Stimulated activated CD4-positive, alpha-beta T cell treated with anti-CD3 and anti-CD28 coated beads, Interleukin-4, amount 100 ng/mL, for 1 hour (primary cell): ENCODE measurements around the gene MAGEF1.

Experiments used
- DNase-seq: peaks from one replicate; pipeline ENCODE4 v3.0.0-alpha.2; 2020

Gene MAGEF1, protein sequence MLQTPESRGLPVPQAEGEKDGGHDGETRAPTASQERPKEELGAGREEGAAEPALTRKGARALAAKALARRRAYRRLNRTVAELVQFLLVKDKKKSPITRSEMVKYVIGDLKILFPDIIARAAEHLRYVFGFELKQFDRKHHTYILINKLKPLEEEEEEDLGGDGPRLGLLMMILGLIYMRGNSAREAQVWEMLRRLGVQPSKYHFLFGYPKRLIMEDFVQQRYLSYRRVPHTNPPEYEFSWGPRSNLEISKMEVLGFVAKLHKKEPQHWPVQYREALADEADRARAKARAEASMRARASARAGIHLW

GRCh38 chr3:184711493-184712247 lies at the start of gene MAGEF1:
Gene MAGEF1, minus strand, starts transcription at chr3:184712064. Its CDS starts 243 bp downstream, at chr3:184711821.
- peak; percentile 77 for DNase-seq

GRCh38 chr3:184761075-184761841 lies 49.4 kb upstream of the MAGEF1 start:
- DNase-seq: no peak

- DNase-seq: no peak
Measured at GRCh38 chr3:184760337-184761074, 48.6 kb upstream of the MAGEF1 start.

DNA sequence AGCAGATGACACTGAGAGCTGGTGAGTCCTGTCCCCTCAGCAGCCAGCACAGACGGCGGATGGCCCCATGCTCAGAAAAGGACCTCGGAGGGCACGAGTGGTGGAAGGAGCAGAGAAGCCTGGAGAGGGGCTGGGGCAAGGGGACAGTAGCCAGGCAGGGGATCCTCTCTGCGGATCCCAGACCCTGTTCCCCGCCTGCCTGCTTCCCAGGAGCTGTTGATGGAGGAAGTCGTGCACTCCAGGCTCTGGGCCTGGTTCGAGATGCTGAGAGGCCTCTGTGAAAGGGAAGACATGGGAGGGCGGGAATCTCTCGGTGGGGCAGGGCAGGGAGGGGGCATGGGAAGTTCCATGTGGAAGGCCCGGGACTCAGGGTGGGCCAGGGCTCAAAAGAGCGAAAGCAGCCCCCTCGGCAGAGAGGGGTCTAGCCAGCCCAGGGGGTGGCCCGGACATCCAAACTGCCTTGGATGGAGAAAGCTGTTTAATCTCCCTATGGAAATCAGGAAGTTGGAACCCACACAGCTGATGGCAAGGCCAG lies 47.9 kb upstream of the MAGEF1 start:
- DNase-seq: no peak

DNA sequence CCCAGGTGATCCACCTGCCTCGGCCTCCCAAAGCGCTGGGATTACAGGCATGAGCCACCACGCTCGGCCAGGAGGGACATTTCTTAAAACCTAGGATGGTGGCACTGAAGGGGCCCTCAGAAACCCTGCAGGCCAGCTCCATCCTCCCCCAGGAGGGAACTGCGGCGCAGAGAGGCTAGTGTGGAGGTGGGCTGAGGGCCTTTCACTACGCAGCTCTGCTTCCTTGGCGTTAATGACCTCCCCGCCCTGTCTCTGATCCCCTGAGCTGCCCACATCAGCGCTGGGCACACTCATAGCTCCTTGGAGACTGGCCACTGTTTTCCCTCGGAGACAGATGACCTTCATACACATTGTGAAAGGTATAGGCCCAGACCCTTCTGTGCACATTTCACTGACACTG lies 46.2 kb upstream of the MAGEF1 start:
- no peak for DNase-seq

- no peak for DNase-seq
Measured at GRCh38 chr3:184757022-184757651, 45.3 kb upstream of the MAGEF1 start.

DNA sequence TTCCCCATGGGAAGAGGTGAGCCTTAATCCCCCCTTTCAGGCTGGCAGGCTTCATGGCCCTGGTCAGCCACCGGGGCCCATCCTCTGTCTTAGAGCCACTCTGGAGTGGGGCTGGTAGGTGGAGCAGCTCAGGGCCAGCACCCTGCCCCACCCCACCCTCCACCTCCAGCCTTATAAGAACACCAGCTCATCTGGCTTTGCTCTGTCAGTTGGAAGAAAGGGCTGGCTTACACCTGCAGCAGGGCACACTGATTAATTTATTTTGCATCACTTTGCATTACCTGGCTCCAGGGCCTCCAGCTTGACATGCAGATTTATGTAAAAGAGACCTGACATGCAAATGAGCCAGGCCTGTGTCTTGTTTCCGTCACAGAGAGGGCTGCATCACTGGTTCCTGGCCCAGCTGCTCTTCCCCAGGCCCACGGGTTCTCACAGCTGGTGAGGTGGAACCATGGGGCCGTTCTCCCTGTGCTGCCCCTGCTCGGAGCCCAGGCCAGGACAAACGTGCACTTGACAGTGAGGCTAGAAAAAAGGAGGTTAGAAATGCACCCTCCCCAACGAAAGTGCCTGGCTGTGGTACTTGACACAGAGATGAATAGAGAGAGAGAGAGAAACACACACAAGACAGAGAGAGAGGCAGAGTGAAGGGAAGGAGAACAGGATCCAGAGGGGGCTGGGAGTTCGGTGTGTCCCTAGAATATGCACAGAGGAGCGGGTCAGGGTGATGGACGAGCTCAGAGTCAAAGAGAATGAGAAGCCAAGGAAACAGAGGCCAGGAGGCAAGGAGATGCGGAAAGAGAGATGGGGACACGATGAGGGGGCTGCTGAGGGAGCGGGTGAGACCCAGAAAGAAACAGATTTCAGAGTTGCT lies 44.5 kb upstream of the MAGEF1 start:
- DNase-seq: no peak

DNA sequence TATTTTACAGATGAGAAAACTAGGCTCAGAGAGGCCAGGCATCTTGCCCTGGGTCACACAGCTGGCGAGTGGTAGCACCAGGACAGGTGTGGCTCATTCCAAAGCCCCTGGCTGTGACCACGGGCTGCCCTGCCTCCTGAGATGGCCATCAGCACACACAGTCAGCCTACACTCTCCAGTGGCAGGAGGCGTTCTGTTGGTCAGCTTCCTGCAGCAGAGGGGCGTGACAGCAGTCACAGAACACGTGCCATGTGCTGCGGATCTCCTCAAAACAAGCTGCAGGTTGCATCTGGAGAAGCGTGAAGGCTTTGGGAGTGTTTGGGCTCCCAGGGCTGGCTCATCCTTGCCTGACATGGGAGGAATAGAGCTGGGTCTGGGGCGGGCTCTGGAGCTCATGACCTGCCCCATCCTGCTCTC lies 43.5 kb upstream of the MAGEF1 start:
- DNase-seq: no peak

DNA sequence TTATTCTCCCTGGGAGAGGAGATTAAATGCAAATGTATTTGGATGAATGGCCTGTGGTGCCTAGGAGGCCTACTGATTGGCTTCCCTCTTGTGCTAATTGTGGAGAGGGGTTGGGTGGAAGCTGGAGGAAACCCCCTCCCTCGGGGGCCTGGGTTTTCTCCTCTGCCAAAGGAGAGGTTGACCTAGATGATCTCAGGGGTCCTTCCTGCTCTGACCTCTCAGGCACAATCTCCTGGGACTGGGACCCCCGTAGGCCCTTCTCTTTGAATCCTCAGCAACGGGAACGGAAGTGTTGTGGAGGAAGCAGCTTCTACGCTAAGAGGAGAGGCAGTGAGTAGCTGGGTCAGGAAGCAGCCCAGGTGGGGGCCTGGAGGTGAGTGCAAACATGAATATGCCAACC lies 40.5 kb upstream of the MAGEF1 start:
- no peak for DNase-seq

GRCh38 chr3:184751204-184752040 lies 39.6 kb upstream of the MAGEF1 start:
- DNase-seq: no peak

- no peak for DNase-seq
Measured at GRCh38 chr3:184750349-184751083, 38.7 kb upstream of the MAGEF1 start.

GRCh38 chr3:184749168-184749744 lies 37.4 kb upstream of the MAGEF1 start:
- DNase-seq: no peak

DNA sequence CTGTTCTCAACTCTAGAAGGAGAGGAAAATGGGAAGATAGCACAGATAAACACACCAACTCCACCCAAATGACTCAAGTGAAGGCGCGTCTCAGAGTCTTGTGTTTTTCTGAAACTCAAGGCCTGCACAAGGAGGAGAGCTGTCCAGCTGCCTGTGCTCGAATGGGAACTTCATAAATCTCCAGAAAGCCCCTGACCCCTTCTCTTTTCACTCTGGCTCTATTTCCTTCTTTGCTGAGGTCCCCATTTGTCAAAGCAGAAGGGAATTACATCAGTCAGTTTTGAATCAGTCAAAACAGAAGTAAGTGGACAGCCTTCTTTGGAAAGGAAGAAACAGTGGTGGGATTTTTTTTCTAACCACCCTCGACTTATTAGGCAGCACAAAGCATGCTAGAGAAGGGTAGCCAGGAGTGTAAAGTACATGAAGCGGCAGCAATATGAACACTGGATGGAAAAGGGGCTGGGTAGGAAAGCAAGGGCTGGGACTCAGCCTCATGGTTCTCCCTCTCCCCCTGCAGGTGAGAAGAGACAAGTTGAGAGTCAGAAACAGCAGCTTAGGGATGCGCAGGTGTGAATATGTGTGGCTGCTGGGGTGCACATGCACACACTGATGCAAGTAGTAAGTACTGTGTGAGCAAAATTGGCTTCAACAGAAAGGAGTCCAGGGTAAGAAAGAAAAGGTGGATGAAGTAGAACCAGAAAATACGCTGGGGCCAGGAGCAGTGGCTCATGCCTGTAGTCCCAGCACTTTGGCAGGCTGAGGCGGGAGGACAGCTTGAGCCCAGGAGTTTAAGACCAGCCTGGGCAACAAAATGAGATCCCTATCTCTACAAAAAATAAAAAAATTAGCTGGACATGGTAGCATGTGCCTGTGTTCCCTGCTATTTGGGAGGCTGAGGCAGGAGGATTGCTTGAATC lies 36.6 kb upstream of the MAGEF1 start:
- DNase-seq: no peak

DNA sequence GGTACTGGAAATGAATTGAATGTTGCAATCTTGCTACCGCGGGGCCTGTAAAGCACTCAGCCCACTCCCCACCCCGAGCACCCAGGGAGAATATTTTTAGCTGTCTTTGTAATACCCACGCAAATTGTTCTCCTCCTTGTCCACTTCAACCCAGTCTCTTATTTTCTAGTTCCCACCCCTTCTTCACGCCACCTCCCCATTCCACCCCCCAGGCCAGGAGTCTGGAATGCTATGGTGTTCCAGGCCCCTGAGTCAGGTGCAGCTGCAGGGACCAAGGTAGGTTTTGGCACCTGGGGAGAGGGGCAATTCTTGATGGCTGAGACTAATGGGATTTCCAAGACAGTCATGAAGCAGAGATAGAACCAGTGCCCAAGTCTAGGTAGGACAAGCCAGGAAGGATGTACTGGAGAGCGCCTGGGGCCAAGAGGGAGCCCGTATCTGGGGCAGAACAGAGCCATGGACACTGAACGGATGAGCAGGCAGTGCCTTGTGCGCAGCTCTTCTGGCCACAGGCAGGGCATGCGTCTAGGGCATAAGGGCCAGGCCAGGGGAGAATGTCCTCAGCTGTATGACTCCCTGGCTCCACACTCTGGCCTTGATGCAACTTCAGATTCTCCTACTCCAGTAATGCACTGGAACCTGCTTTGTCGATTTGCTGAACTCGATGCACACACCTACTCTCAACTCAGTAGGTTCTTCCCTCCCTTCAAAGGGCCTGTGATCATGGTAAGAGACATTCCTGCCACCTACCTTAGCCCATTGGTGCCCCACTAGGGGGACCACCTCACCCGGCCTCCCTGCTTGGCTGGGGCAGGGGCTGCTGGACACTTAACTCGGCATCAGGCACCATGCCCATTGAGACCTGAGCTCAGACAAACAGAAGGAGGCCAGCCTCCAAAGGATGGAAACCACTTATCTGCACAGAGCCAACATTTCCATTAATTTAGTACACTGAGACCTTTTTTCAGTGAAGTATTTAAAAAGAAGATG lies 34.6 kb upstream of the MAGEF1 start:
- DNase-seq: no peak

DNA sequence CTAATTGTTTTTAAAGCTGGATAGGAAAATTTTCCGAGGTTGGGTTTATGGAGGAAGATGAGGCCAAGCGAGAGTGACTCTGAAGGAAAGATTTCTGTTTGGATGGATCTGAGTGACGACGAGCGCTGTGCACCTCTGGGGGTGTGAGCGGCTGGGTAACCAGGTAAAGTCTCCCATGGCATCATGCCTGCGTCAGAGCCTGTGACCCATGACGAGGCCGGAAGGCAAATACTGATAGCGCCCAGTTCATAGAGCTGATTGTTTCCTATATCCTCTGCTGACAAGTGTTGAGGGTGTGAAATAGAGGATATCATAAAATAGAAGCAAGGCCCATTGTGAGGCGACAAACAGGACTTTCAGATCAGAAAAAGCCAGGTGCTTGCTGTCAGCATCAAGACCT lies 33.7 kb upstream of the MAGEF1 start:
- no peak for DNase-seq

- DNase-seq: no peak
Measured at GRCh38 chr3:184743248-184743647, 31.4 kb upstream of the MAGEF1 start.
